DLD1 (cell line): ENCODE data around the gene TARS2.

Experiments used
- in situ Hi-C: cut with HindIII; loops from 2 replicates; pipeline ENCODE4 v1.10.0; 2017; ENCODE audit warnings: low sequenced_read_pairs

The TARS2 gene

DNA sequence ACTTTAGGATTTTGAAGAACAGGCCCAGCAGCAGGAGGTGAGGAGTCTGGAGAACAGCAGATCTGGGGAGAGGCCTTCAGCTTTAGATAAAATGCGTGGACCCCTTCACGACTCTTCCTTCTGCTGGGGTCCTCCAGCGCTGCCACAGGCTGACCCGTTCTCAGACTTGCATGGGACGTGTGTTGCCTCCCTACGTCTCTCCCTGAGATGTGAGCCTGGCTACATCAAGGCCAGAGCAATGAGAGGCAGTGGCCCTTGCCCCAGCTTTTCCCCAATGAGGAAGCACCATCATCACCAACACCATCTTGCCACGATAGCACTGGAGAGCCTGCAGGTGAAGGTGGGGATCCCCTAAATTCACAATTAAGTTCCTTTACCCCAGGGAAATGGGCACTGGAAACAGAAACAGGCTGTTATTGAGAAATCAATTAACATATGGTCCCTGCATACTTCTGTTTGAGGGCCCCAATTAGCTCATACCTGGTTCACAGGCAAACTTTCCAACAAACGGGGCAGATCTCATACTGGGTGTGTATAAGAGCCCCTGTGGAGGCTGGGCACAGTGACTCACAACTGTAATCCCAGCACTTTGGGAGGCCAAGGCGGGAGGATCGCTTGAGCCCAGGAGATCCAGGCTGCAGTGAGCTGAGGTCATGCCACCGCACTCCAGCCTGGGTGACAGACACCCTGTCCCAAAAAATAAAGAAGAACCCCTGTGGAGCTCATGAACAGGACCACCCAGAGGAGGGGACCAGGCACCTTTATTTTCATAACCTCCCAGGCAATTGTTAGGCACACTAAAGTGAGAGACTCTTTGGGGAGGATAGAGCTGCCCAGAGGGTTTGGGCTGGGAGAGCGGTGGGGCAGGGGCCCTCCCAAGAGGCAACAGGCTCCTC, 49.9 kb downstream of the TARS2 start:
- in situ Hi-C loops, result no loop called here

DNA sequence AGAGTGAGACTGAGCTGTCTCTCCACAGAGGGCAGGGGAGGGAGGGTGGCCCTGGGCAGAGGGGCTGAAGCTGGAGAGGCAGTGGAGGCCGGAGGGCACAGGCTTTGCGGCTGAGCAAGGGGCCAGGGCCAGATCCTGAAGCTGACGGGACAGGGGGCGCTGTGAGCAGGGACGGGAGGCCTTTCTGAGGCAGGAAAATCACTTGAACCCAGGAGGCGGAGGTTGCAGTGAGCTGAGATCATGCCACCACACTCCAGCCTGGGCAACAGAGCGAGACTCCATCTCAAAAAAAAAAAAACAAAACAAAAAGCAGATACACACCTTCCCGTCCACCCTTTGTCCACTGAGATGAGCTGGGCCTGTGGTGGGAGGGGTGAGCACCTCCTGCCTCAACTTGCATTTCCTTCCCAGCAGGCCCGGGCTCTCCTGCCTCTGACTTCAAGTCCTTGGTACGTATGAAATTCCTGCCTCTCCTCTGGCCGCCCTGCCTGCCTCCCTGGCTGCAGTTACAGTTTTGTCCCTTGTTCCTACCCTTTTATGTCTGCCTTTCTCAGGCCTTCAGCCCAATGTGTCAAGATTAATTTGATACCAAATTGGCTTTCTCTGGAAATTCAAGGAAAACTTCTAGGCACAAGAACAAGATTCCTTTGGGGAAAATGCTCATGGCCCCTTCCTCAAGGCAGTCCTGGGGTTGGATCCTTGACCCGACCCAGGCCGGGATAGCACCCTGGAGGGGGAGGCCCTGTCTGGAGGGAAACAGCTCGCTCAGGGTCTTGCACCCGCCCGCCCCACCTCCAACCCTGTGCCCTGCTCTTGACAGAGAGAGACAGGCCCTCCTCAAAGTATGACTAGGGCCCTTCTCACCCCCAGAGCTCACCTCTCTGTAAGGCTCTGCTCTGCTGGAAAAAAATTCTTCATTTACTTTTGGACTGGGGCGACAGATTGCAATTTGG, 50.8 kb downstream of the TARS2 start:
- in situ Hi-C loops, result no loop called here

DNA sequence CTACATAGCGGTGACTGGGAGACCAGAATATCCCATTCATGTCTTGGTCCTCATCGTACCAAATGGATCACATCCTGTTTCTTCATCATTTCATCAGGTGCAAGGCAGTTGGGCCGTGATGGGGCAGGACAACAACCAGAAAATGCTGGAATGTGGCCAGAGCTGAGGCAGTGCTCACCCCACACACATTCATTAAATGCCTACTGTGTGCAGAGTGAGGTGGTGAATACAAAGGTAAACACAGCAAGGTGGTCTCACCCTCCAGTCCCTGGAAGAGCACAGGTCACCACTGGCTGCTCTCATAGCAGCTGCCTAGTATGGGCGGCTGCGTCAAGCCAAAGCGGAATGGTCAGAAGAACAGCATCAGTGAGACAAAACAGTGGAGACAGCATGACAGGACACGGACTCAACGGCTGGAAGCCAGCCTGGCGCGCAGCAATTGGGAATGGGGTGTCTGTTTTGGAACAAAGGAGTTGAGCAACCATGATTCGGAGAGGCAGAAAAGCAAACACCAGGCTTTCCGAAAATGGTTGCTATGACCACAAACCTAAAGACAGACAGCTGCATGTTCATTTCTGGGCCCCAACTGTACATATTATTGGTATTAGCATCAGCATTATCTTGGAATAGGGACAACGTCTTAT, 56.4 kb downstream of the TARS2 start:
- in situ Hi-C loops, result no loop called here

GRCh38 chr1:150544204-150544603, 57.0 kb downstream of the TARS2 start:
- in situ Hi-C loops, result no loop called here

DNA sequence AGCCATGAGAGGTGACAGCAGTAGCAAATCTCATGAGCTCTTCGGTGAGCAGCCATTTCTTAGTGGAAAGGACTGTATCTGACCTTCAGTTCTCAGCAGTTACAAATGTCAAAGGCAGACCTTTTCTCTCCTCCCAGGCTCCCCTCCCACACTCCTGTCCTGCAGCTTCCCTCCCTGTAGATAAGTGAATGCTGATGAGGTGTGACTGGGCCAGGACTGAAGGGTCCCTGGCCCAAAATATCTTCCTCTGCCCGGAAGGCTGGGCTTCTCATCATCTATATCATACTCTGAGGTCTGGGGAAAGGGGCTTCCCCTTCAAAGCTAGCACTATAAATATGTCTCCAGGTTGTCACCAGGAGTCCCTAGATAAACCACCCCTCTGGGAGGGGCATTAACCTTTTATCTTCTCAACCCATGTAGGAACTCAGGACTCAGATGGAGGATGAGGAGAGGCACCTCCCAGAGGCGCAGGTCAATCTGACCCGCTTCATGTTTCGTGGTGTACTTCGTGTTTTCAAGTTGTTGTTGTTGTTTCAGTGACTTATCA, 58.3 kb downstream of the TARS2 start:
- in situ Hi-C loops, result no loop called here

GRCh38 chr1:150546294-150546937, 59.2 kb downstream of the TARS2 start:
- in situ Hi-C loops, result no loop called here

DNA sequence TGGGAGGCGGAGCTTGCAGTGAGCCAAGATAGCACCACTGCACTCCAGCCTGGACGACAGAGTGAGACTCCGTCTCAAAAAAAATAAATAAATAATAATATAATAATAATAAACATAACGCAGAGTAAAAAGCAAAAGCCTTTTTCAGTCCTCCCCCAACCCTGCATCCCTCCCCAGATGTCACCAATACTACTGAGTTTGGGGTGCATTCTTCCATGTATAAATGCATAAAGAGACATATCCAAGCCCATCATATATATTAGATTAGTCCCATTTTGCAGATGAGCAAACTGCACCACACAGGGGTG, 61.1 kb downstream of the TARS2 start:
- in situ Hi-C loops, result no loop called here

DNA sequence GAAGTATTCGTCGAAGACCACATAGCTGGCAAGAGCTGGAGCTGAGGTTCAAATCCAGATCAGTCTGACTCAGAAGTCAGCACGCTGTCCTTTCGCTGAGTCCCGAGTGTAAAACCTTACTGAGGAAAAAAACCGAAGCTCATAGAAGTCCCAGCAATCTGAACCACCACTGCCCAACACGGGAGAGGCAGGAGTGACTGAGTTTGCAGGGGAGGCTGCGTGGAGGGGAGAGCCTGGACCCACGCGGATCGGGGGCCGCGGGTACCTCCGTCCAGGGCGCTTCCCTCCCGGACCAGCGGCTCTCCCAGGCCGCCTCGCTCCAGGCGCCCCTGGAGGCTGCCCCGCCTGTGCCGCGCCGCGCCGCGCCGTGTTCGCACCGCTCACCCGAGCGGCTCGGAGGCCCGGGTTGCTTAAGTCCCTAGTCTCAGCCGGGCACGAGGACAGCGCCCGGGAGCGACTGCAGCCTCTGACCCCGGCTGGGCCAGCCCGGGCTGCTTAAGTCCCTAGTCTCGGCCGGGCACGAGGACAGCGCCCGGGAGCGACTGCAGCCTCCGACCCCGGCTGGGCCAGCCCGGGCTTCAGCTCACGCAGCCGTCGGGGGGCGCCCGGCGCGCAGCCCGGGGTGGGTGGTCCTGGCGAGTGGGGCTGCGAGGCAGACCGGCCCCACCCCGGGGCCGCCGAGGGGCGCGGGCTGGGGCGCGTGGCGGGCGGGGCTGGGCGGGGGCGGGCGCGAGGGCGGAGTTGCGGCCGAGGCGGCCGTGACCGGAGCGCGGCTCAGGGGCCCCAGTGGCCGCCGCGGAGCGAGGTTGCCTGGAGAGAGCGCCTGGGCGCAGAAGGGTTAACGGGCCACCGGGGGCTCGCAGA, 61.6 kb downstream of the TARS2 start, which contains the start of gene ADAMTSL4:
TSS of gene ADAMTSL4 (plus strand) at position 777 of the 864 bp plus-strand sequence. CDS start 2,881 bp downstream, outside the sequence.
- in situ Hi-C loops, result no loop called here

- in situ Hi-C loops, result no loop called here
Observed at GRCh38 chr1:150549496-150550221, 62.4 kb downstream of the TARS2 start.

DNA sequence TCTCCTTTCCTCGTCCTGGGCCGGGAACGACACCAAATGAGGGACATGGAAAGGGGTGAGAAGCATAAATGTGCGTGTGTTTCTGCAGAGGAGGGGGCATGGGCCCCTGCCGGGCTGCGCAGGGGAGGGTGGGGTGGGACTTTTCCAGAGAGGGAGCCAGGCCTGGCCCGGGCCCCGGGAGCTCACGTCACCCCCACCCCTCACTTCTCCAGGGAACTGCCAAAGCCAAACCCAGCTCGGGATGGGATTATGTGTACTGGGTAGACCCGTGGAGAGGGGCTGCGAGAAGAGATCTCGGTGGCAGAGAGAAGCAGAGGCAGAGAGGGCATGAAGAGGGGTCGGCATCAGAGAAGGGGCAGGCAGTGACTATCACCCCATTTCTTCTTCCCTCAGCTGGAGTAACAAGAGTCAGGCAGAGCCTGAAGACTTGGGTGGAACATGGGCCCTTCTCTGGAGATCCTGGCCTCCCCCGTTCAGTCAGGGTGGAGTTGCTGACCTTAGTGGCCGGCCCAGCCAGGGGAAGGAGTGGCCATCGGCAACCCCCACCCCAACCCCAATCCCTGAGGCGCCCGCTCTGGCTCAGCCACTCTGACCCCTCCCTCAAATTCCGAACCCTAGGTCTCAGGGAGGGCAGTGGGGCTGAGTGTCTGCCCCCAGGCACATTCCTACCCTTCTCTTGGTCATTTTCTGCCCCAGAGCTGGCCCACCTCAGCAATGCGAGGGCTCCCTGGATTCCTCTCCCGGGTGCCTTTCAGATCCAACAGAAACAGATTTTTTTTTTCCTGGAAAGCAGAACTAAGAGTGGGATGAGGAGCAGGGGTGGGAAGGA, 63.2 kb downstream of the TARS2 start:
- in situ Hi-C loops, result no loop called here

DNA sequence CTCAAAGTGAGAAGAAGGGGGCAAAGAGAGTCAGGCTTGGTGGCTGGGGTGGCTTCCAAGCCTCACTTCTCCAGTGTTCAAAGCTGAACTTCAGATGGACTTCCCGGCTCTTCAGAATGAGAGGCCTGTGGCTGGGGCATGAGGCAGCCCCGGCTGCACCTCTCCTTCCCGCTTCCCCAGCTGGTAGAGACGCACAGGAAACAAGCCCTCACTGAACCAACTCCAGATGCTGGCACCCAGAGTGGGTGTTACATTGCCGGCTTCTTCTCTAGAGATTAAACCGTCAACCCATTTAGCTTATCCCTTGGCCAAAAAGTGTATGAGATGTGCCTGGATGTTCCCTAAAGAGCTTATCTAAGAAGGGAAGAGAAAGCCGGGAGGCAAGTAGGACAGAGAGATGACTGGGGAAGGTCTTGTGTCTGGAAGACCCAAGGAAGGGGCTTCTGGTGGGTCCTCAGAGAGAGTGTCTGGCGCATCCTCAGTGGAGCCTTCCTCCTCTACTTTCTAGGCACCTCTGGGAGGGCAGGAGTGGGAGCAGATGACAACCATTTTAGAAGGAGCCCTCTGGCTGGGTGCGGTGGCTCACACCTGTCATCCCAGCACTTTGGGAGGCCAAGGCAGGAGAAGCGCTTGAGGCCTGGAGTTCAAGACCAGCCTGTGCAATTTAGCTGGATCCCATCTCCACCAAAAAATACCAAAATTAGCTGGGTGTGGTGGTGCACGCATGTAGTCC, 64.0 kb downstream of the TARS2 start:
- in situ Hi-C loops, result no loop called here

GRCh38 chr1:150551784-150552127, 64.5 kb downstream of the TARS2 start:
- in situ Hi-C loops, result no loop called here

DNA sequence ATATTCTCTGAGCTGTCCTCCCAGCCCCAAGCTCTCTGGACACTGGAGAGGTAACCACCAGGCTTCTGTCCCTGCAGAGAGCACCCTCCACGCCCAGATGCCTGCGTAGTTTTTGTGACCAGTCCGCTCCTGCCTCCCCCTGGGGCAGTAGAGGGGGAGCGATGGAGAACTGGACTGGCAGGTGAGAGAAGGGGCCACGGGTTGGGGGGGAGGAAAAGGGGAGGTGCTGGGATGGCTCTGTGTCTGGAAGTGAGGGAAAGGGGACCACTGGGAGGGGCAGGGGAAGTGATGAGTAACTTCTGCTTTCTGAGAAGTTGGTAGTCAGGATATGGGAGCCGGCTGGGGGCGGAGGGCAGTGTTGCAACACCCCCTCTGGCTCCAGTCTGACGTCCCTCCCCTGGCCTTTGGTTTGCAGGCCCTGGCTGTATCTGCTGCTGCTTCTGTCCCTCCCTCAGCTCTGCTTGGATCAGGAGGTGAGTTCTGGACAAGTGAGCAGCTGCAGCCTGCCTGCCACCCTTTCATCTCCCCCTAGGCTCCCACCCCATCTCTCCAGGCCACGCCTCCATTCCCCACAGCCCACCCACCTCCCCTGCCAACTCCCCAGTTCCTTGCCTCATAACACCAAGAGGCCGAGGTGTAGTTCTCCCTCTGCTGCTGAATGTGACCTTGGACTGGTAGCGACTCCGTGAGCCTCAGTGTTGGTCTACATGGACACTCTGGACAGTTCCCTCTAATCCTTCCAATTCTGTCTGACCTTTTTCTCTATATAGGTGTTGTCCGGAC, 65.1 kb downstream of the TARS2 start:
- in situ Hi-C loops, result no loop called here

- in situ Hi-C loops, result no loop called here
Observed at GRCh38 chr1:150552911-150553289, 65.7 kb downstream of the TARS2 start.

DNA sequence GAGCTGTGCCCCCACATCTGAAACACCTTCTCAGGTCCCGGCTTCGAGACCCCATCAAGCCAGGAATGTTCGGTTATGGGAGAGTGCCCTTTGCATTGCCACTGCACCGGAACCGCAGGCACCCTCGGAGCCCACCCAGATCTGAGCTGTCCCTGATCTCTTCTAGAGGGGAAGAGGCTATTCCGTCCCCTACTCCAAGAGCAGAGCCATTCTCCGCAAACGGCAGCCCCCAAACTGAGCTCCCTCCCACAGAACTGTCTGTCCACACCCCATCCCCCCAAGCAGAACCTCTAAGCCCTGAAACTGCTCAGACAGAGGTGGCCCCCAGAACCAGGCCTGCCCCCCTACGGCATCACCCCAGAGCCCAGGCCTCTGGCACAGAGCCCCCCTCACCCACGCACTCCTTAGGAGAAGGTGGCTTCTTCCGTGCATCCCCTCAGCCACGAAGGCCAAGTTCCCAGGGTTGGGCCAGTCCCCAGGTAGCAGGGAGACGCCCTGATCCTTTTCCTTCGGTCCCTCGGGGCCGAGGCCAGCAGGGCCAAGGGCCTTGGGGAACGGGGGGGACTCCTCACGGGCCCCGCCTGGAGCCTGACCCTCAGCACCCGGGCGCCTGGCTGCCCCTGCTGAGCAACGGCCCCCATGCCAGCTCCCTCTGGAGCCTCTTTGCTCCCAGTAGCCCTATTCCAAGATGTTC, 66.3 kb downstream of the TARS2 start:
- in situ Hi-C loops, result no loop called here

- in situ Hi-C loops, result no loop called here
Observed at GRCh38 chr1:150554086-150554452, 66.8 kb downstream of the TARS2 start.
